Activated naive CD8-positive, alpha-beta T cell treated with anti-CD3 and anti-CD28 coated beads, Interleukin-2, amount 50 U/mL, for 24 hours (primary cell): ENCODE measurements around the gene HIVEP3.
A peak's percentile ranks its signal among the peaks of the same experiment; 100 is the strongest.

ENCODE experiments used
- ATAC-seq: fragments of 150-1000 bp; cut with Tn5 transposase; one replicate; pipeline ENCODE4 v1.10.0; 2021
- DNase-seq: peaks from one replicate; pipeline ENCODE4 v3.0.0; 2021
- H3K27ac Mint-ChIP-seq: one replicate; pipeline ENCODE4 v1.8.0; 2021; ENCODE audit warnings: mild to moderate bottlenecking, mixed read lengths
- H3K27me3 Mint-ChIP-seq: one replicate; pipeline ENCODE4 v1.8.0; 2021; ENCODE audit warnings: mixed read lengths
- H3K36me3 Mint-ChIP-seq: one replicate; pipeline ENCODE4 v1.8.0; 2021; ENCODE audit warnings: low read depth, mixed read lengths
- H3K4me1 Mint-ChIP-seq: one replicate; pipeline ENCODE4 v1.8.0; 2021; ENCODE audit warnings: mixed read lengths
- H3K4me3 Mint-ChIP-seq: one replicate; pipeline ENCODE4 v1.8.0; 2021; ENCODE audit warnings: mild to moderate bottlenecking, moderate library complexity, mixed read lengths
- H3K9me3 Mint-ChIP-seq: one replicate; pipeline ENCODE4 v1.8.0; 2021; ENCODE audit warnings: mixed read lengths

The HIVEP3 gene

GRCh38 chr1:41582004-41582325 is 336.8 kb downstream of the HIVEP3 start:
- ATAC-seq = no peak
- peaks cover 76% of the 10 kb centered on the region for H3K36me3 Mint-ChIP-seq
- H3K27me3 Mint-ChIP-seq = no peaks in the 10 kb centered on the region
- no peak for DNase-seq
- peaks cover 29% of the 10 kb centered on the region for H3K4me1 Mint-ChIP-seq
- H3K4me3 Mint-ChIP-seq = no peak overlapping the region
- H3K27ac Mint-ChIP-seq = no peak overlapping the region
- H3K9me3 Mint-ChIP-seq = no peaks in the 10 kb centered on the region

GRCh38 chr1:41581216-41582003 is 337.3 kb downstream of the HIVEP3 start:
- ATAC-seq = no peak
- no peaks in the 10 kb centered on the region for H3K9me3 Mint-ChIP-seq
- peaks cover 34% of the 10 kb centered on the region for H3K4me1 Mint-ChIP-seq
- H3K27ac Mint-ChIP-seq = peak overlapping the region; percentile 54
- H3K36me3 Mint-ChIP-seq = peaks cover 72% of the 10 kb centered on the region
- H3K27me3 Mint-ChIP-seq = no peaks in the 10 kb centered on the region
- DNase-seq = no peak
- peak overlapping the region; percentile 17 for H3K4me3 Mint-ChIP-seq

- no peaks in the 10 kb centered on the region for H3K9me3 Mint-ChIP-seq
- H3K4me1 Mint-ChIP-seq = peaks cover 42% of the 10 kb centered on the region
- H3K4me3 Mint-ChIP-seq = peak overlapping the region; percentile 17
- peaks cover 74% of the 10 kb centered on the region for H3K36me3 Mint-ChIP-seq
- no peak for DNase-seq
- H3K27me3 Mint-ChIP-seq = no peaks in the 10 kb centered on the region
- H3K27ac Mint-ChIP-seq = peak overlapping the region; percentile 54
- ATAC-seq = no peak
Measured at GRCh38 chr1:41580520-41581172, 338.1 kb downstream of the HIVEP3 start.

GRCh38 chr1:41580021-41580420 is 338.7 kb downstream of the HIVEP3 start:
- ATAC-seq (no peak), DNase-seq (no peak)
- Mint-ChIP-seq H3K36me3 (peaks cover 72% of the 10 kb centered on the region), H3K4me3 (no peak overlapping the region), H3K27ac (peak overlapping the region; percentile 14), H3K9me3 (no peaks in the 10 kb centered on the region), H3K27me3 (no peaks in the 10 kb centered on the region), H3K4me1 (peaks cover 48% of the 10 kb centered on the region)

- no peaks in the 10 kb centered on the region for H3K9me3 Mint-ChIP-seq
- no peak overlapping the region for H3K4me3 Mint-ChIP-seq
- ATAC-seq (no peak), DNase-seq (no peak)
- no peaks in the 10 kb centered on the region for H3K27me3 Mint-ChIP-seq
- H3K4me1 Mint-ChIP-seq = peaks cover 60% of the 10 kb centered on the region
- H3K36me3 Mint-ChIP-seq = peaks cover 66% of the 10 kb centered on the region
- H3K27ac Mint-ChIP-seq = peak overlapping the region; percentile 0
Measured at GRCh38 chr1:41578712-41579335, 339.9 kb downstream of the HIVEP3 start.

GRCh38 chr1:41576620-41577019 is 342.1 kb downstream of the HIVEP3 start:
- Mint-ChIP-seq H3K4me3 (no peak overlapping the region), H3K36me3 (peaks cover 71% of the 10 kb centered on the region), H3K27ac (peak overlapping the region; percentile 13), H3K9me3 (no peaks in the 10 kb centered on the region), H3K27me3 (no peaks in the 10 kb centered on the region), H3K4me1 (peaks cover 69% of the 10 kb centered on the region)
- ATAC-seq (peak; percentile 66), DNase-seq (peak; percentile 20)

- H3K27me3 Mint-ChIP-seq = no peaks in the 10 kb centered on the region
- peak overlapping the region; percentile 49 for H3K27ac Mint-ChIP-seq
- peaks cover 71% of the 10 kb centered on the region for H3K36me3 Mint-ChIP-seq
- peaks cover 74% of the 10 kb centered on the region for H3K4me1 Mint-ChIP-seq
- no peak for DNase-seq
- no peak overlapping the region for H3K4me3 Mint-ChIP-seq
- no peak for ATAC-seq
- no peaks in the 10 kb centered on the region for H3K9me3 Mint-ChIP-seq
Measured at GRCh38 chr1:41576206-41576605, 342.5 kb downstream of the HIVEP3 start.

GRCh38 chr1:41574842-41575241 is 343.9 kb downstream of the HIVEP3 start:
- H3K27ac Mint-ChIP-seq = peak overlapping the region; percentile 36
- no peak overlapping the region for H3K4me3 Mint-ChIP-seq
- no peaks in the 10 kb centered on the region for H3K27me3 Mint-ChIP-seq
- no peak for DNase-seq
- ATAC-seq = no peak
- no peaks in the 10 kb centered on the region for H3K9me3 Mint-ChIP-seq
- peaks cover 75% of the 10 kb centered on the region for H3K4me1 Mint-ChIP-seq
- H3K36me3 Mint-ChIP-seq = peaks cover 72% of the 10 kb centered on the region

- ATAC-seq (peak; percentile 69), DNase-seq (peak; percentile 84)
- peak overlapping the region; percentile 44 for H3K27ac Mint-ChIP-seq
- H3K4me3 Mint-ChIP-seq = no peak overlapping the region
- H3K36me3 Mint-ChIP-seq = peaks cover 70% of the 10 kb centered on the region
- no peaks in the 10 kb centered on the region for H3K9me3 Mint-ChIP-seq
- no peaks in the 10 kb centered on the region for H3K27me3 Mint-ChIP-seq
- H3K4me1 Mint-ChIP-seq = peaks cover 74% of the 10 kb centered on the region
Measured at GRCh38 chr1:41573785-41574713, 344.7 kb downstream of the HIVEP3 start.

GRCh38 chr1:41573194-41573593 is 345.5 kb downstream of the HIVEP3 start:
- ATAC-seq = no peak
- Mint-ChIP-seq H3K36me3 (peaks cover 72% of the 10 kb centered on the region), H3K4me1 (peaks cover 67% of the 10 kb centered on the region), H3K27me3 (no peaks in the 10 kb centered on the region), H3K9me3 (no peaks in the 10 kb centered on the region), H3K4me3 (no peak overlapping the region), H3K27ac (no peak overlapping the region)
- DNase-seq = no peak

- Mint-ChIP-seq H3K4me3 (no peak overlapping the region), H3K27me3 (no peaks in the 10 kb centered on the region), H3K27ac (no peak overlapping the region), H3K9me3 (no peaks in the 10 kb centered on the region), H3K4me1 (peaks cover 59% of the 10 kb centered on the region), H3K36me3 (peaks cover 70% of the 10 kb centered on the region)
- no peak for DNase-seq
- ATAC-seq = no peak
Measured at GRCh38 chr1:41572224-41572623, 346.5 kb downstream of the HIVEP3 start.

- no peaks in the 10 kb centered on the region for H3K27me3 Mint-ChIP-seq
- no peak for DNase-seq
- peaks cover 80% of the 10 kb centered on the region for H3K36me3 Mint-ChIP-seq
- peaks cover 53% of the 10 kb centered on the region for H3K4me1 Mint-ChIP-seq
- no peak overlapping the region for H3K27ac Mint-ChIP-seq
- no peak overlapping the region for H3K4me3 Mint-ChIP-seq
- no peak for ATAC-seq
- no peaks in the 10 kb centered on the region for H3K9me3 Mint-ChIP-seq
Measured at GRCh38 chr1:41571041-41571440, 347.7 kb downstream of the HIVEP3 start.

- no peaks in the 10 kb centered on the region for H3K9me3 Mint-ChIP-seq
Measured at GRCh38 chr1:41568204-41568603, 350.5 kb downstream of the HIVEP3 start.

GRCh38 chr1:41566969-41567368 is 351.8 kb downstream of the HIVEP3 start:
- Mint-ChIP-seq H3K9me3 (no peaks in the 10 kb centered on the region), H3K36me3 (peaks cover 78% of the 10 kb centered on the region), H3K27me3 (no peaks in the 10 kb centered on the region), H3K4me1 (peaks cover 32% of the 10 kb centered on the region), H3K27ac (peak overlapping the region; percentile 39), H3K4me3 (no peak overlapping the region)
- DNase-seq = no peak
- ATAC-seq = no peak

More at GRCh38 chr1:41568204-41568603, 350.5 kb downstream of the HIVEP3 start:
- H3K4me3 Mint-ChIP-seq = no peak overlapping the region
- ATAC-seq (no peak), DNase-seq (no peak)
- no peaks in the 10 kb centered on the region for H3K27me3 Mint-ChIP-seq
- H3K4me1 Mint-ChIP-seq = peaks cover 35% of the 10 kb centered on the region
- peaks cover 86% of the 10 kb centered on the region for H3K36me3 Mint-ChIP-seq
- H3K27ac Mint-ChIP-seq = no peak overlapping the region
